SW480 (cell line): ENCODE data around the gene EIF4E2.
"Not testable (repeated sequence)": the region's sequence is repeated elsewhere in the genome, so short reads cannot be mapped to it uniquely, and the experiment has no call there.

ENCODE experiments used
- DNase-seq: peaks from one replicate; pipeline ENCODE4 v3.0.0-alpha.2; 2016; ENCODE audit warnings: low spot score

The EIF4E2 gene

GRCh38 chr2:232563580-232563979, 13.1 kb downstream of the EIF4E2 start:
- no peak for DNase-seq

DNA sequence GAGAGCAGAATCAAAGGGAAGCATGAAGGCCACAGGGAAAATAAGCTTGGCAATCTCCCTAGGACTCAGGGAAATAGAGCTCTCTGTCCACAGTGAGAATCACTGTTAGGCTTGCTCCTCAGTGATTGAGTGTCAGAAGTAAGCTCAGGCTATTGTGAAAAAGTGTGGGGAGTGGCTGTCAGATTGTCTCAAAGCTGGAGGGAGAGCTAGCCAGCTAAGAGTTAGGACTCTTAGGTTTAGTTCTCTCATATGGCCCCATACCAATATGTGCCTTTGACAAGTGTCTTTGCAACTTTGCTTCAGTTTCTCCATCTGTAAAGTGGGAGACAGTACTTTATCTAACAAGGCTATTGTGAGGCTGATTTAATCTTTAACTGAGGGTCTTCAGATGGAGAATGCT, 17.2 kb downstream of the EIF4E2 start:
- no peak for DNase-seq

DNA sequence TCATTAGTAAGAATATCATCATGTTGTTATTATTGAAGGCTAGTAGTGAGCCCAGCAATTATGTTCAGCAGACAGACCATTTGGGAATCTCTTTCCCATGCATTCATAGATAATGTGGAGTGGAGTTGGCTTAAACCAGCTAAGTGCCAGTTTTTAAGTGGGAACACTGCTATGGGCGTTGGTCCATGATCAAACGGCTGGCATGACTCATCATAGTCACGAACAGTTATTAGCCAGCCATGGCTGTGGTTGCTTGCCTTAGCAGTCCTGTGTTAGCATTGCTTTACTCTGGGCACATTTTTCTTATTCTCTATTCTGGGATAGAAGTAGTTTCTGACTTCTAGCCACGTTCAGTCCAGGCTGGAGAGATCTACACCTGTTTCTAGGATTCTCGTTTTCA, 17.7 kb downstream of the EIF4E2 start:
- peak; percentile 89 for DNase-seq

GRCh38 chr2:232569541-232569940, 19.1 kb downstream of the EIF4E2 start:
- DNase-seq: no peak

DNA sequence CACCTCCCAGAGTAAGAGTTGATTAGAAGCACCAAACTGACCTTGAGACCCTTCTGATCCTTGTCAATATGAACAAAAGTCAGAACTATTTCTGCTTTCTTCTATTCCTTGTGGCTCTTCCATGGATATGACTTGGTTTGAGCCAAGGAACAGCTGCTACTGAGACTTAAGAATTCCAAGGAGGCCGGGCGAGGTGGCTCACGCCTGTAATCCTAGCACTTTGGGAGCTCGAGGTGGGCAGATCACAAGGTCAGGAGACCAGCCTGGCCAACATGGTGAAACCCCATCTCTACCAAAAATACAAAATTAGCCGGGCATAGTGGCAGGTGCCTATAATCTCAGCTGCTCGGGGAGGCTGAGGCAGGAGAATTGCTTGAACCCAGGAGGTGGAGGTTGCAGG, 20.0 kb downstream of the EIF4E2 start:
- DNase-seq: not testable (repeated sequence)

DNA sequence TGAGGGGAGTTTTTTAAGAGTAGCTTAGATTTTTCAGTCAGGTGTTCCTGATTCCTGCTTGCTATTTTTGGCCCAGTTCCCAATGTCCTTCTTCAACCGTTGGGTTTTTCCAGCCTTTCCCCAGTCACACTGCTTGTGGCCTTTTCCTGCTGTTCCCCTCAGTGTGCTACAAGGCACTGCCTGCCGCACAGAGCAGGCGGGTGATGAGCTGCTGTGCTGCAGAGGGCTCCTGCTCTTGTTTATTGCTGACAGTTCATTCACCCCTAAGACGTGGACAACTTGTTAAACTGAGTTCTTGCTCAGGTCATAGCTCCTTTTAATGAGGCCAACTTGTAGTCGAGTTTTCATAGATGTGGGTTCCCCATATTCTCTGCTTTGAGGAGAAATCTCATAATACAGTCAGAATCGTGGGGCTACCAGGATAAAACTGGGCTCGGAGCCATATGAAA, 20.6 kb downstream of the EIF4E2 start:
- no peak for DNase-seq

DNA sequence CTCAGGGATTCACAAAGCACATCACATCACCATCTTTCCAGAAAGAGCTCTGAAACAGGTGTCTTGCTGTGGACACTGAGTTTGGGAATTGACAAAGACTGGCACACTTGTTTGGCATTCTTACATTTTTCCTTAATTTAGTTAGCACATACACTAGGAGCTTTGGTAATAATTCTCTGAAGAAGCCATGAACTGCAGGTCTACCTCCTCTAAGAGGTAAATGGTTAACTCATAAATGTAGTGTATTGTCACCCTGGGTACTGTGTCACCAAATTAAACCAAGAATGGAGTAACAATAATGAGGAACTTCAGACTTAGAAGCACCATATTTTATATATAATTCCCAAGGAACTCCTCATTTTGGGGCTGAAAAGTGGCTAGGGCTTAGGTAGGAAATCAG, 22.6 kb downstream of the EIF4E2 start:
- no peak for DNase-seq

GRCh38 chr2:232573771-232574435, 23.4 kb downstream of the EIF4E2 start:
- no peak for DNase-seq

GRCh38 chr2:232574674-232575403, 24.4 kb downstream of the EIF4E2 start:
- no peak for DNase-seq

- no peak for DNase-seq
These were observed 24.9 kb downstream of the EIF4E2 start for GRCh38 chr2:232575404-232575746.

DNA sequence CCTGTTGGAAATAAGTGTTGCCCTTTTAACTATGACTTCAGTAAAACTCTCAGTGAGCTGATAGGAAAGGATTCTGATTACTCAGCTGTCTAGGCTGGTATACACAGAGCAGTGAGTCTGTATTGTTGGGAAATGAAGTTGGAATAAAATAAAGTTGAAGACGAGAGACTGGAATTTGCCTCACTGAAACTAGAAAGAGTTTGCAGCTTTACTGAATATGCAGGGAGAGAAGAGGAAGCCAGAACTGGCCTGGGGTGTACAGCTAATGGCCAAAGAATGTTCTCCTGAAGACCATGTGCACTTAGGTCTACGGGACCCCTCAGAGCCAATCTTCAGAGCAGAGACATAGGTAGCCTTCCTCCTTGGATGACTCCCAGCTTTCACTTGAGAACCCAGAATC, 26.5 kb downstream of the EIF4E2 start:
- DNase-seq: no peak

DNA sequence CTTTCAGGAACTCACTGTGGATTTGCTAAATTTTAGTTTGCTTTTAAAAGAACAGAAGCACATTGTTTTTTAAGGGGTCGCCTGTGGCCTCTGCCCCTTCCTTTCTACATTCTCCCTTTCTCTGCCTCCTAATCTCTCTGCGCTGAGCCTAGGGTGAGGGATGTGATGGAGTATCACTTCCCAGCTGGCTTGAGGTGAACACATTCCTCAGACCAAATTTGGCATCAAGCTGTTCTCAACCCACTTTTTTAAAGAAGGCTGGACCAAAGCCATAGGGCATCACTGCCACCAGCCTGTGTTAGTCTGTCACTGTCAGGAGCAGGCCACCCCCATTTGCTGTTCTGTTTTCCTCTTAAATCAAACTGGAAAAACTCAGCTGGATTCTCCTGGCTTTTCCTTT, 27.4 kb downstream of the EIF4E2 start:
- DNase-seq: no peak

DNA sequence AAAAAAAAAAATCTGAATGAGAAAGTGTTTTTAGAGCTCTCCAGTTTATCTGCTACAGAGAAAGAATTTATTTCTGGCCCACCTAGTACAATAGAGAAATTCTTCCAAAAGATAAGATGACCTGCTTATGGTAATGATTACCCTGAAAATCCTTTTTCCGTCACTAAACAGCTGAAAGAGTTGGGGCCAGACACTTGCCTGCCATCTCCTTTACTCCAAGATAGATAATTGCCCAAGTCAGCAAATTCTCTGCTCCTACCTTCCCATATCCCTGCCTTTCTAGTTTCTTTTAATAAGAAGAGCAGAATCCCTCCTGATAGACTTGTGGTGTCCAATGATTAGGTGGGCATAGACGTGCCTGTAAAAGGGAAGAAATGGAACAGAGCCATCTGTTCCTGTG, 28.1 kb downstream of the EIF4E2 start:
- DNase-seq: no peak

DNA sequence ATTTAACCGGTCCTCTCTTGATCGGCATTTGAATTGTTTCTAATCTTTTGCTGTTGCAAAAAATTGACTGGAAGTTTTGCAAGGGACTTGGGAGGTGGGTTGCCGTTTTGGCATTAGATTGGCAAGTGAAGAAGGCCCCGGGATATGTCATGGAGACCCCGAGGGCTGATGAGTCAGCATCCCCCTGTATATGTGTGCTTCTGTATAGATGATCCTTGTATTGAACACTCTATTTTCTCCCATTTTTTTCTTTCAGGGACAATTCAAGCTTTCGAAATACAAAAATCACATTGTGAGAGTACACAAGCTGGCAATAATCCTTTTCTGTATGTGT, 30.1 kb downstream of the EIF4E2 start:
- no peak for DNase-seq

GRCh38 chr2:232581725-232582124, 31.2 kb downstream of the EIF4E2 start:
- DNase-seq: no peak

GRCh38 chr2:232584238-232584637, 33.7 kb downstream of the EIF4E2 start:
- DNase-seq: no peak

GRCh38 chr2:232586943-232587505, 36.5 kb downstream of the EIF4E2 start:
- no peak for DNase-seq

- no peak for DNase-seq
These were observed 37.0 kb downstream of the EIF4E2 start for GRCh38 chr2:232587512-232587911.

GRCh38 chr2:232588031-232588430, 37.5 kb downstream of the EIF4E2 start:
- no peak for DNase-seq

- no peak for DNase-seq
These were observed 38.4 kb downstream of the EIF4E2 start for GRCh38 chr2:232588680-232589585.

- peak; percentile 93 for DNase-seq
These were observed 42.4 kb downstream of the EIF4E2 start for GRCh38 chr2:232592772-232593395.

- no peak for DNase-seq
These were observed 43.5 kb downstream of the EIF4E2 start for GRCh38 chr2:232593982-232594381.
